Bronchial epithelial cell (primary cell): ENCODE measurements around the gene NTRK3. TPM values are rescaled to one million over a fixed set of nuclear protein-coding genes. Genes with fewer than 3 reads are reported as not detected.

ENCODE experiments used
- DNase-seq: peaks from one replicate; pipeline ENCODE4 v3.0.0-alpha.2; 2010; ENCODE audit warnings: low read depth
- FAIRE-seq: peaks from 2 replicates; lab custom pipeline; 2011; peaks lifted over from hg19 to GRCh38; lab: Jason Lieb, UNC
- H3K27me3 ChIP-seq: 2 replicates; pipeline ENCODE4 v1.5.1; 2011; ENCODE audit warnings: low read length; ENCODE audit not compliant: control insufficient read depth, insufficient read depth
- H3K36me3 ChIP-seq: 2 replicates; pipeline ENCODE4 v1.5.1; 2011; ENCODE audit warnings: low read length; ENCODE audit not compliant: control insufficient read depth, insufficient read depth
- H3K4me3 ChIP-seq: 2 replicates; pipeline ENCODE4 v1.5.1; 2011; ENCODE audit warnings: mild to moderate bottlenecking, low read depth, low read length, control low read depth
- total RNA-seq: library from RNA; depleted of rRNA; stranded (reverse); fragments of >200 nt; gene quantifications from 2 replicates; pipeline ENCODE4 v1.2.1, GENCODE V29; 2014
- TF ChIP-seq, protein P1 (sequence below): IDR thresholded peaks from 2 replicates; pipeline ENCODE4 v1.5.1; 2011; ENCODE audit warnings: mild to moderate bottlenecking, moderate library complexity, low read length, control low read depth, inconsistent platforms; ENCODE audit not compliant: insufficient read depth, severe bottlenecking

NTRK3 gene
- total RNA-seq, 1 donor from 2014 or later, result not detected

DNA sequence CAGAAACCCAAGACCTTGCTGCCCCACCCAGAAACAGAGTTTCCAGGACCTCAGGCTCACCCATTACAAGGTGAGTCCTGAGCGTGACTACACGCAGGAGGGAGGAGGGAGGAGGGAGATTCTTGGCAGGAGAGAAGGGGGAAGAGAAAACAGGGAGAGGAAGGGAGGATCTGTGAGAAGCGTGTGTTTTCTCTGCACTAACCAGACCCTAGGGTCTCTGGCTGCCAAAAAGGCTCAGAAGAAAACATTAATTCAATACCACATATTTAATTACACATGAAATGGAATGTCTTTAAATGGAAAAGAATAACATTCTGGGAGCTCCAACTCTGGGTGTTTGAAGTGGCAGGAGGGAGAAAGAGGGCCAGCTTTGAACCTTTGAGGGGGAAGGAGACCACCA is 309.0 kb downstream of the NTRK3 start:
- no peaks in the 10 kb centered on the region for H3K36me3 ChIP-seq
- TF ChIP-seq, protein P1, sequence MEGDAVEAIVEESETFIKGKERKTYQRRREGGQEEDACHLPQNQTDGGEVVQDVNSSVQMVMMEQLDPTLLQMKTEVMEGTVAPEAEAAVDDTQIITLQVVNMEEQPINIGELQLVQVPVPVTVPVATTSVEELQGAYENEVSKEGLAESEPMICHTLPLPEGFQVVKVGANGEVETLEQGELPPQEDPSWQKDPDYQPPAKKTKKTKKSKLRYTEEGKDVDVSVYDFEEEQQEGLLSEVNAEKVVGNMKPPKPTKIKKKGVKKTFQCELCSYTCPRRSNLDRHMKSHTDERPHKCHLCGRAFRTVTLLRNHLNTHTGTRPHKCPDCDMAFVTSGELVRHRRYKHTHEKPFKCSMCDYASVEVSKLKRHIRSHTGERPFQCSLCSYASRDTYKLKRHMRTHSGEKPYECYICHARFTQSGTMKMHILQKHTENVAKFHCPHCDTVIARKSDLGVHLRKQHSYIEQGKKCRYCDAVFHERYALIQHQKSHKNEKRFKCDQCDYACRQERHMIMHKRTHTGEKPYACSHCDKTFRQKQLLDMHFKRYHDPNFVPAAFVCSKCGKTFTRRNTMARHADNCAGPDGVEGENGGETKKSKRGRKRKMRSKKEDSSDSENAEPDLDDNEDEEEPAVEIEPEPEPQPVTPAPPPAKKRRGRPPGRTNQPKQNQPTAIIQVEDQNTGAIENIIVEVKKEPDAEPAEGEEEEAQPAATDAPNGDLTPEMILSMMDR, result no peak
- H3K27me3 ChIP-seq, result no peaks in the 10 kb centered on the region
- H3K4me3 ChIP-seq, result no peak overlapping the region
- no peak for DNase-seq
- no peak for FAIRE-seq

DNA sequence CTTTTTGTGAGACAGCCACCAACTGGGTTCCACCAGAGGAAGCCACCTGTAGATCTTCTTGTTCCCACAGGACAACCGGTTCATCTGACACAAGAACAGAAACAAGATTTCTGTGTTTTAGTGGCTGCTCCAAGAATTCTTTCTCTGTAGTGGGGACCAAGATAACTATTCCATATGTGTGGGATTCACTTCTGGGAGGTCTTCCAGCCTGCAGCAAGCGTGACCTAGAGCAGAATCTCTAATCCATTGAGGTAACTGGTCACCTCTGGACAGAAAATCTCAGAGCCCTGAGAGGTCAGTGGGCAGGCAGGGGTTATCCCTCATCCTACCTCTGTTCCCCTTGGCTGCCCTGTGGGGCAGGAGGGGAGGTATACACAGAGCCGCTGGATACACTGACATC is 311.3 kb downstream of the NTRK3 start:
- Histone ChIP-seq H3K27me3 (no peaks in the 10 kb centered on the region), H3K36me3 (no peaks in the 10 kb centered on the region), H3K4me3 (no peak overlapping the region)
- DNase-seq, result no peak
- no peak for FAIRE-seq
- TF ChIP-seq, protein P1, result no peak

DNA sequence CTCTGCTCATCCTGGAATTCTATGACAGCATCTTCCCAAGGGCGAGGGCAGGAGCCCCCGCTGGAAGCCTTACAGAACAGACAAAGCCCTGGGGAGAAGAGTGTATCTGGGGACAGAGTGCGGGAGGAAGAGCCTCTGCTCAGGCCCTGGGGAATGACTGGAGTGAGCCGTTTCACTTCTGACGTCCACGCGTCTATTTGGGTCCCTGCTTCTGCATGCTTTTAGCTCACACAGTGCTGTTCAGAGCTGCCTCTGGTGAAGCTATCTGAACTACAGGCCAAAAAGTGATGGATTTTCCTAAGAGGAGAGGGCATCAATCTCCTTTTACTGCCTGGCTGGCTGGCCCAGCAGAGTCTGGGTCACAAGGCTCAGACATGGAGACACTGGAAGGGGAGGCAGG is 311.8 kb downstream of the NTRK3 start:
- no peaks in the 10 kb centered on the region for H3K36me3 ChIP-seq
- TF ChIP-seq, protein P1, result no peak
- FAIRE-seq (no peak), DNase-seq (no peak)
- H3K4me3 ChIP-seq, result no peak overlapping the region
- no peaks in the 10 kb centered on the region for H3K27me3 ChIP-seq

DNA sequence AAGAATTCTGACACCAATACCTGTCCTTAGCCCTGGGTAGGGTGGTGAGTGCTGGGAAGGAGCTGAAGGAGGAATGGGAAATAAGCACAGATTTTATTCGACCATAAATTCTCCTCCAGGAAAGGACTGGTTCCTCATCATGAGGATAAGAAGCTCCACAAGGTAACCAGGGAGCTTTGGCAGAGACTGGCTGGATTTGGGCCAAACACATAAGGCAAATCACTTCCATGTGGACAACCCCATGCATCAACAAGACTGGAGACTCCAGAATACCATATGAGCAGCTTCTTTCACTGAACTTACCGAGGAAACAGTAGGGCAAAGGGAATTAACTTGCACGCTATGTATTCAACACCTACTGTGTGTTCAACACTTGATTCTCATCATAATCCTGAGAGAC is 312.5 kb downstream of the NTRK3 start:
- H3K27me3 ChIP-seq, result no peaks in the 10 kb centered on the region
- no peaks in the 10 kb centered on the region for H3K36me3 ChIP-seq
- TF ChIP-seq, protein P1, result no peak
- no peak overlapping the region for H3K4me3 ChIP-seq
- DNase-seq, result no peak
- no peak for FAIRE-seq

DNA sequence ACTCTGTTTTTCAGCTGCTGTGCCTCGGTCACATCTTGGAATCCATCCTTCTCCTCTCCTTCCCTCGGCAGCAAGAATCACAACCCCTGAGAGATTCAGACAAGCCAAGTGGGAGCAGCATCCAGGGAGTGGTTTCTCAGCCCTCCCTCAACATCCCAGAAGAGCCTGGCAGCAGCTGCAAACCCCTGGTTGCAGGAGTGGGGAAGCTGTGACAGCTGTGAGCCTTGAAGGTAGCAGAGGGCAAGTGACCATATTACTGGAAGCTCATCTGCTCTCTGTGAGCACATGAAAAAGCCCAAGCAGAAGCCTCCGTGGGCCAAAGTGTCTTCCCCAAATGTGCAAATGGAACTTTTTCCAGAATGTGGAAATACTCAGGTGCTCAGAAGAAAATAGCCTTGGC is 312.9 kb downstream of the NTRK3 start:
- H3K27me3 ChIP-seq, result no peaks in the 10 kb centered on the region
- TF ChIP-seq, protein P1, result no peak
- DNase-seq (no peak), FAIRE-seq (no peak)
- no peaks in the 10 kb centered on the region for H3K36me3 ChIP-seq
- no peak overlapping the region for H3K4me3 ChIP-seq

DNA sequence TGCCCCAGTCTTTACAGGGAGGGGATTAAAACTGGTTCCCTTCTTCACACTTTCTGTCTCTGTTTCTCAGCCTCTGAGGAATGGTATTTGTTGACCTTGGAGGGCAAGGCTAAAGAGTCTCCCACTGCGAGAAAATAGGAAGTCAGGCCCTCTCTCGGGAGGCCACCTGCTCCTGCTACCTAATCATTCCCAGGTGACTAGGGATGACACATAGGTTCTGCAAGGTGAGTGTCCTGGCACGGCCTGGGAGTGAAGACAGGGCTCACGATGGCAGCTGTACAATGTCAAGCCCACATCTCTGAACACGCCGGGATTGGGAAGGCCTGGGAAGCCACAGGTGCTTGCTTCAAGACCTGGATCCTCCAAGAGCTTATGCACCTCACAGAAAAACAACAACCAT is 314.2 kb downstream of the NTRK3 start:
- TF ChIP-seq, protein P1, result no peak
- H3K36me3 ChIP-seq, result no peaks in the 10 kb centered on the region
- H3K27me3 ChIP-seq, result no peaks in the 10 kb centered on the region
- no peak overlapping the region for H3K4me3 ChIP-seq
- no peak for DNase-seq
- FAIRE-seq, result no peak
